Vagina (tissue), 2 donors: ENCODE data around the gene MXD1. TPM values are rescaled to one million over a fixed set of nuclear protein-coding genes. Genes with fewer than 3 reads are reported as not detected.
A peak's percentile ranks its signal among the peaks of the same experiment; 100 is the strongest.

Experiments used
- DNase-seq, 2 donors: peaks; one replicate each; pipeline ENCODE4 v3.0.0-alpha.2; 2017; ENCODE audit errors: extremely low spot score in 2 of 2
- H3K27ac ChIP-seq: fragments of 200-600 bp; sonication (generic); one replicate; pipeline ENCODE4 v1.5.1; 2019
- H3K27me3 ChIP-seq: fragments of 200-600 bp; sonication (generic); one replicate; pipeline ENCODE4 v1.5.1; 2019
- H3K36me3 ChIP-seq, 2 donors: fragments of 200-600 bp; sonication (generic); one replicate each; pipeline ENCODE4 v1.5.1; 2017 to 2019
- H3K4me1 ChIP-seq: fragments of 200-600 bp; sonication (generic); one replicate; pipeline ENCODE4 v1.5.1; 2019
- H3K4me3 ChIP-seq, 2 donors: fragments of 200-600 bp; sonication (generic); 1 replicate in 1 of 2; 2 replicates in 1 of 2; pipeline ENCODE4 v1.5.1; 2016 to 2019
- H3K9me3 ChIP-seq: fragments of 200-600 bp; sonication (generic); one replicate; pipeline ENCODE4 v1.5.1; 2019
- CTCF ChIP-seq, 3 experiments: fragments of 450-650 bp in 2 of 3; fragments of 200-600 bp in 1 of 3; sonication (generic) in 1 of 3; IDR thresholded peaks; one replicate each; pipeline ENCODE4 v1.5.1; 2017 to 2019; ENCODE audit warnings: antibody characterized with exemption in 3 of 3, mild to moderate bottlenecking in 2 of 3, moderate library complexity in 2 of 3
- POLR2A ChIP-seq, 2 donors: fragments of 450-650 bp; IDR thresholded peaks; one replicate each; pipeline ENCODE4 v1.6.1; 2017; ENCODE audit warnings: antibody characterized with exemption in 2 of 2, mild to moderate bottlenecking in 2 of 2, moderate library complexity in 2 of 2
- POLR2AphosphoS5 ChIP-seq, 2 donors: sonication (generic); formaldehyde crosslinking; IDR thresholded peaks; one replicate each; pipeline ENCODE4 v1.9.0; 2017; ENCODE audit warnings: antibody characterized with exemption in 2 of 2, mild to moderate bottlenecking in 2 of 2, low read depth in 1 of 2; ENCODE audit not compliant: insufficient read depth in 1 of 2
- intact Hi-C: fragments of 100-400 bp; cut with DNase I; formaldehyde crosslinking; loops from one replicate; pipeline ENCODE4 v1.15.1; 2023
- small RNA-seq: library from RNA; depleted of rRNA; stranded (forward); fragments of <200 nt; gene quantifications from one replicate; pipeline ENCODE3, GENCODE V24; 2016
- total RNA-seq: library from RNA; depleted of rRNA; stranded (reverse); fragments of >200 nt; gene quantifications from one replicate; pipeline ENCODE4 v1.2.3, GENCODE V29; 2016

Gene MXD1
- total RNA-seq, 1 donor from 2014 or later, result 55.2 TPM

GRCh38 chr2:69989441-69990105 is 74.7 kb downstream of the MXD1 start:
- no peak for DNase-seq
- Histone ChIP-seq H3K4me3 (no peak overlapping the region), H3K36me3 (peaks cover 0 to 9% of the 10 kb centered on the region in 2 donors), H3K27me3 (no peaks in the 10 kb centered on the region), H3K4me1 (peaks cover 8% of the 10 kb centered on the region), H3K27ac (peak overlapping the region; percentile 50), H3K9me3 (no peaks in the 10 kb centered on the region)
- intact Hi-C loops, result no loop called here
- no peak for TF ChIP-seq CTCF (IDR thresholded peaks at IDR 0.05)
- no peak for TF ChIP-seq POLR2A (IDR thresholded peaks at IDR 0.05)
- peak in 1 of 2 donors; percentile 42 for TF ChIP-seq POLR2AphosphoS5 (IDR thresholded peaks at IDR 0.05; ENCODE audit: insufficient read depth in 1 of 2, low read depth in 1 of 2)

Small RNA genes within 50 kb of the gene (small RNA-seq; reads per million reads assigned to genes)
- gene RPL23AP92, result not detected

Other genes starting within 250 kb of the MXD1 start
- gene ANXA4, start 173.0 kb upstream of the MXD1 start, total RNA-seq, result 63.6 TPM
- gene GMCL1, start 85.4 kb upstream of the MXD1 start, total RNA-seq, result 13.0 TPM
- gene SNRNP27, start 21.2 kb upstream of the MXD1 start, total RNA-seq, result 62.9 TPM
- gene ASPRV1, start 46.5 kb downstream of the MXD1 start, total RNA-seq, result 0.49 TPM
- gene PCBP1, start 172.4 kb downstream of the MXD1 start, total RNA-seq, result 210 TPM